ENCODE results near the gene TMEM179. TPM values are rescaled to one million over a fixed set of nuclear protein-coding genes. Genes with fewer than 3 reads are reported as not detected.

TMEM179 gene
- total RNA-seq, 1 donor from 2014 or later, result 0.39 TPM

GRCh38 chr14:104567957-104568225, 36.7 kb downstream of the TMEM179 start:
- DNase-seq, result no peak

- DNase-seq, result no peak
These were observed 37.2 kb downstream of the TMEM179 start for GRCh38 chr14:104567141-104567956.

GRCh38 chr14:104564744-104565679, 39.6 kb downstream of the TMEM179 start:
- DNase-seq, result no peak

GRCh38 chr14:104563742-104564615, 40.6 kb downstream of the TMEM179 start:
- no peak for DNase-seq

GRCh38 chr14:104563191-104563741, 41.3 kb downstream of the TMEM179 start:
- no peak for DNase-seq

GRCh38 chr14:104562606-104563005, 42.0 kb downstream of the TMEM179 start:
- no peak for DNase-seq

- no peak for DNase-seq
These were observed 42.7 kb downstream of the TMEM179 start for GRCh38 chr14:104561632-104562495.

GRCh38 chr14:104561124-104561557, 43.4 kb downstream of the TMEM179 start:
- DNase-seq, result no peak

GRCh38 chr14:104560586-104560945, 44.0 kb downstream of the TMEM179 start:
- DNase-seq, result no peak

GRCh38 chr14:104559804-104560585, 44.6 kb downstream of the TMEM179 start:
- DNase-seq, result no peak

- DNase-seq, result no peak
These were observed 45.4 kb downstream of the TMEM179 start for GRCh38 chr14:104559028-104559803.

GRCh38 chr14:104558231-104559027, 46.1 kb downstream of the TMEM179 start:
- DNase-seq, result no peak

GRCh38 chr14:104557766-104558165, 46.8 kb downstream of the TMEM179 start:
- no peak for DNase-seq

GRCh38 chr14:104557086-104557485, 47.5 kb downstream of the TMEM179 start:
- no peak for DNase-seq

- no peak for DNase-seq
These were observed 48.1 kb downstream of the TMEM179 start for GRCh38 chr14:104556256-104557021.

- no peak for DNase-seq
These were observed 48.9 kb downstream of the TMEM179 start for GRCh38 chr14:104555430-104556255.
